ENCODE results near the gene VPS8.

GRCh38 chr3:184868477-184868876 lies 56.5 kb downstream of the VPS8 start:
- TF ChIP-seq CTCF (IDR thresholded peaks at IDR 0.05; ENCODE audit: insufficient read depth, low read length, poor library complexity, severe bottlenecking) (no peak), EZH2phosphoT487 (conservative IDR thresholded peaks at IDR 0.05; ENCODE audit: low read length) (no peak)

All from SU-DHL-6 (cell line).